Measurements from ENCODE around the gene FAM161A.

FAM161A gene

GRCh38 chr2:61784643-61785042 is 69.2 kb downstream of the FAM161A start:
- DNase-seq = no peak

GRCh38 chr2:61775956-61776570 is 77.8 kb downstream of the FAM161A start:
- DNase-seq = no peak
